Stimulated activated CD8-positive, alpha-beta memory T cell treated with anti-CD3 and anti-CD28 coated beads, Interleukin-12 subunit alpha, Interleukin-12 subunit beta, amount 100 ng/mL, for 24 hours (primary cell): ENCODE data around the gene ALK.

ENCODE experiments used
- DNase-seq: peaks from one replicate; pipeline ENCODE4 v3.0.0-alpha.2; 2020; ENCODE audit errors: extremely low read depth

The ALK gene

GRCh38 chr2:29157131-29157530, 764.3 kb downstream of the ALK start:
- no peak for DNase-seq

- DNase-seq: no peak
Observed at GRCh38 chr2:29155578-29155977, 765.8 kb downstream of the ALK start.

DNA sequence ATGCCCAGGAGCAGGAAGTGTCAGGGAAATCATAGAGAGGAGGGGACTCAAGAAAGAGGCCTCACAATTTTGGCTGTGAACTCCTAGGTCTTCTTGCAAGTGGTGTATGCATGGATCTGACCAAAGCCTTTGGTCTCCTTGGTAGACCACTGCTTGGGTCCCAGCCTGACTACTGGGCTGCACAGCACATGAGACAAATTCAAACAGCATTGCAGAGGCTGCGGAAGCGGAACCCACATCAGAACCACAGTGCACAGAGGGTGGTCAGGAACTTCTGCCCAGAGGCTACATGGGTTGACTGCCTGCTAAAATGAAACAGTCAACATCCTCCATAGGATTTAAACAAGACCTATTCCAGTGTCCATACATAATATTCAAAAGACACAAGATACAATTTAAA, 766.8 kb downstream of the ALK start:
- DNase-seq: no peak

- DNase-seq: no peak
Observed at GRCh38 chr2:29147963-29148362, 773.4 kb downstream of the ALK start.

- DNase-seq: no peak
Observed at GRCh38 chr2:29146197-29146596, 775.2 kb downstream of the ALK start.

DNA sequence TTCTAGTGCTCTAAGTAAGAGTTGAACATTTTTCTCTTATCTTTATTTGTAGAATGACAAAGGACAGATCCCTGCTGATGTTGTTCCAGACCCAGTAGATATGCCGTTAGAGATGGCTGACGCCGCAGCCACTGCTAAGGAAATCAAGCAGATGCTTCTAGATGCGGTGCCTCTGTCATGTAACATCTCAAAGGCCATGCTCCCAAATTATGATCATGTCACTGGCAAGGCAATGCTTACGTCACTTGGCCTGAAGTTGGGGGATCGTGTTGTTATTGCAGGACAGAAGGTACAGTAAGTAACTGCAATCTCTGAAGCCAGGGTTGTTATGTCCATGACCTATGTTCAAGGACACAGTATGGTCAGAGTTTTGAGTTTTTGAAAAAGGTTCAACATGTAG, 777.7 kb downstream of the ALK start:
- no peak for DNase-seq
